Ascending aorta (tissue), 2 donors: ENCODE measurements around the gene CEACAM16. TPM values are rescaled to one million over a fixed set of nuclear protein-coding genes. Genes with fewer than 3 reads are reported as not detected.

Experiments used
- DNase-seq, 2 donors: peaks; one replicate each; pipeline ENCODE4 v3.0.0-alpha.2; 2019; ENCODE audit warnings: low spot score in 2 of 2
- H3K27ac ChIP-seq, 2 donors: fragments of 200-600 bp; sonication (generic); one replicate each; pipeline ENCODE4 v1.5.1; 2016 to 2017; ENCODE audit warnings: mild to moderate bottlenecking in 1 of 2
- H3K27me3 ChIP-seq: fragments of 200-600 bp; sonication (generic); one replicate; pipeline ENCODE4 v1.5.1; 2017
- H3K36me3 ChIP-seq, 2 donors: fragments of 200-600 bp; sonication (generic); one replicate each; pipeline ENCODE4 v1.5.1; 2016
- H3K4me1 ChIP-seq, 2 donors: fragments of 200-600 bp; sonication (generic); one replicate each; pipeline ENCODE4 v1.5.1; 2016 to 2017; ENCODE audit warnings: mild to moderate bottlenecking in 1 of 2
- H3K4me3 ChIP-seq, 2 donors: fragments of 200-600 bp; sonication (generic); one replicate each; pipeline ENCODE4 v1.5.1; 2016 to 2017; ENCODE audit warnings: mild to moderate bottlenecking in 1 of 2
- H3K9me3 ChIP-seq, 2 donors: fragments of 200-600 bp; sonication (generic); one replicate each; pipeline ENCODE4 v1.5.1; 2016
- intact Hi-C: fragments of 100-400 bp; cut with DNase I; formaldehyde crosslinking; loops from one replicate; pipeline ENCODE4 v1.15.1; 2023
- total RNA-seq: library from RNA; depleted of rRNA; stranded (reverse); fragments of >200 nt; gene quantifications from one replicate; pipeline ENCODE4 v1.1.0, GENCODE V29; 2016
- TF ChIP-seq, protein P1 (sequence below), 3 experiments: fragments of 200-600 bp in 2 of 3; fragments of 450-650 bp in 1 of 3; sonication (generic) in 2 of 3; IDR thresholded peaks; one replicate each; pipeline ENCODE4 v1.5.1; 2016 to 2019; ENCODE audit warnings: antibody characterized with exemption in 3 of 3, mild to moderate bottlenecking in 1 of 3, moderate library complexity in 1 of 3

The CEACAM16 gene
- total RNA-seq, 1 donor from 2014 or later: not detected

DNA sequence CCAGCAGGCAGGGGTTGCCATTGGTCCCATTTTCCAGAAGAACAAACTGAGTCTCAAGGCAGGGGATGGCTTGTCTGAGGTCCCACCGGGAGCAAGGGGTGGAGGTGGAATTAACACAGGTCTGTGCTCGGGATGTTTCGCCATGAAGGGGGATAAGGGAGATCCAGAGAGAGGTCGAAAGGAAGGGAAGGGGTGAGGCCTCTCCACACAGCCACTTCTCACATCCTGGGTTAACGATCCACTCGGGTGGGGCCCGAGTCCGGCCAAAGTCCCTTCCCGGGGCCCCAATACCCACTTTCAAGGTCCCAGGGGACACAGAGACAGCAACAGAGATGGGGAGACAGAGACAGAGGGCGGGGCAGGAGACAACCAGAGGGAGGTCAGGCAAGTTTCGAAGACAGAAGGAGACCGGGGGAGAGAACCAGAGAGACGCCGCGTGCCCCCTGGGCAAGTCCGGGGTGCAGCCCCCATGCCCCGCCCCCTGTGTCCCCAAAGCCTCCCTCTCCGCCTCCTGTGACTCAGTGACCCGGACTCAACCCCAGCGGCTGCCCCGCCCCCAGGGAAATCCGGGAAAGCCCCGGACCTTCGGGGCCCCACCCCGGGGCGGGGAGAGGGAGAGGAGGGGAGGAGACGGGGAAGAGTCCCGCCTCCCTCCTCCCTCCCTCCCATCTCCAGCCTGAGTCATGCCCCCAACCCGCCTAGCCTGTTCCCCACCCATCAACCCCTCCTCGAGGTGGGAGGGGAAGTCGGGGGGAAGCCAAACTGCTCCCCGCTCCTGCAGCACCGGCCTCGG lies 48.2 kb downstream of the CEACAM16 start:
- no peaks in the 10 kb centered on the region for H3K9me3 ChIP-seq
- H3K4me1 ChIP-seq: peaks cover 22 to 32% of the 10 kb centered on the region in 2 donors
- peak overlapping the region; percentile 82 to 85 for H3K27ac ChIP-seq
- peak; percentile 89 to 98 for DNase-seq
- peaks cover 0 to 4% of the 10 kb centered on the region in 2 donors for H3K36me3 ChIP-seq
- peak overlapping the region; percentile 75 to 83 for H3K4me3 ChIP-seq
- intact Hi-C loops: loop anchor here (1.0 to 2.0 kb wide), 2 partner anchors 10 to 74 kb away; no protein-coding TSS in a partner anchor
- TF ChIP-seq, protein P1, sequence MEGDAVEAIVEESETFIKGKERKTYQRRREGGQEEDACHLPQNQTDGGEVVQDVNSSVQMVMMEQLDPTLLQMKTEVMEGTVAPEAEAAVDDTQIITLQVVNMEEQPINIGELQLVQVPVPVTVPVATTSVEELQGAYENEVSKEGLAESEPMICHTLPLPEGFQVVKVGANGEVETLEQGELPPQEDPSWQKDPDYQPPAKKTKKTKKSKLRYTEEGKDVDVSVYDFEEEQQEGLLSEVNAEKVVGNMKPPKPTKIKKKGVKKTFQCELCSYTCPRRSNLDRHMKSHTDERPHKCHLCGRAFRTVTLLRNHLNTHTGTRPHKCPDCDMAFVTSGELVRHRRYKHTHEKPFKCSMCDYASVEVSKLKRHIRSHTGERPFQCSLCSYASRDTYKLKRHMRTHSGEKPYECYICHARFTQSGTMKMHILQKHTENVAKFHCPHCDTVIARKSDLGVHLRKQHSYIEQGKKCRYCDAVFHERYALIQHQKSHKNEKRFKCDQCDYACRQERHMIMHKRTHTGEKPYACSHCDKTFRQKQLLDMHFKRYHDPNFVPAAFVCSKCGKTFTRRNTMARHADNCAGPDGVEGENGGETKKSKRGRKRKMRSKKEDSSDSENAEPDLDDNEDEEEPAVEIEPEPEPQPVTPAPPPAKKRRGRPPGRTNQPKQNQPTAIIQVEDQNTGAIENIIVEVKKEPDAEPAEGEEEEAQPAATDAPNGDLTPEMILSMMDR (IDR thresholded peaks at IDR 0.05): no peak
- no peaks in the 10 kb centered on the region for H3K27me3 ChIP-seq

DNA sequence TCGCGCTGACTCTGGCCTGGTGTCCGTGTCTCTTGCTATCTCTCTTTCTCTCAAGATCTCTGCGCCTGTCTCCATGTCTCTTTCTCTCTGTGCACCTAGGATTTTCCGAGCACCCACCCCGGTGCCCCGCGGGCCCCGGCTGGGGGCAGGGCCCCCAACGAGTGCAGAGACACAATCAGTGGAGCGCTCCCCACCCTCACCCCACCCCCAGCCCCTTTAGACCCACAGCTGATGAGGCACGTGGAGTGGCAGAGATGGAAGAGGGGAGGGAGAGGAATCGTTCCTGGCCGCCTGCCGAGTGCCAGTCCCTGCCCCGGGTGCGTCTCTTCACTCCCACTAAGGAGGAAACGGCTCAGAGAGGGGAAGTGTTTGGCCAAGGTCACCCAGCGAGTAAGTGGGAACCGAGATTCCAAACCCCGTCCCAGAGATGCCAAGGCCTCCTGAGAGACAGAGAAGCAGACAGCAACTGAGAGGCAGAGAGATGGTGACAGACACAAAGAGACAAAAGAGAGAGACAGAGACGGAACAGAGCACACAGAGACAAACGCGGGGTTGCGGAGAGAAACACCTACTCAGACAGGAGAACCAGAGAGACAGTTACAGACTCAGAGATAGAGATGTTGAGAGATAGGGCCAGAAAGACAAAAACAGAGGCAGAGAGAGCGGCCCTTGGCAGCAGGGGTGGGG lies 48.9 kb downstream of the CEACAM16 start:
- intact Hi-C loops: loop anchor here (1.0 to 2.0 kb wide), 2 partner anchors 9 to 73 kb away; no protein-coding TSS in a partner anchor
- DNase-seq: peak in 1 of 2 donors; percentile 78
- Histone ChIP-seq H3K4me3 (peak overlapping the region; percentile 75 to 83), H3K27ac (peak overlapping the region; percentile 82 to 85), H3K4me1 (peaks cover 18 to 32% of the 10 kb centered on the region in 2 donors), H3K36me3 (peaks cover 4 to 6% of the 10 kb centered on the region in 2 donors), H3K27me3 (no peaks in the 10 kb centered on the region), H3K9me3 (no peaks in the 10 kb centered on the region)
- TF ChIP-seq, protein P1 (IDR thresholded peaks at IDR 0.05): no peak

DNA sequence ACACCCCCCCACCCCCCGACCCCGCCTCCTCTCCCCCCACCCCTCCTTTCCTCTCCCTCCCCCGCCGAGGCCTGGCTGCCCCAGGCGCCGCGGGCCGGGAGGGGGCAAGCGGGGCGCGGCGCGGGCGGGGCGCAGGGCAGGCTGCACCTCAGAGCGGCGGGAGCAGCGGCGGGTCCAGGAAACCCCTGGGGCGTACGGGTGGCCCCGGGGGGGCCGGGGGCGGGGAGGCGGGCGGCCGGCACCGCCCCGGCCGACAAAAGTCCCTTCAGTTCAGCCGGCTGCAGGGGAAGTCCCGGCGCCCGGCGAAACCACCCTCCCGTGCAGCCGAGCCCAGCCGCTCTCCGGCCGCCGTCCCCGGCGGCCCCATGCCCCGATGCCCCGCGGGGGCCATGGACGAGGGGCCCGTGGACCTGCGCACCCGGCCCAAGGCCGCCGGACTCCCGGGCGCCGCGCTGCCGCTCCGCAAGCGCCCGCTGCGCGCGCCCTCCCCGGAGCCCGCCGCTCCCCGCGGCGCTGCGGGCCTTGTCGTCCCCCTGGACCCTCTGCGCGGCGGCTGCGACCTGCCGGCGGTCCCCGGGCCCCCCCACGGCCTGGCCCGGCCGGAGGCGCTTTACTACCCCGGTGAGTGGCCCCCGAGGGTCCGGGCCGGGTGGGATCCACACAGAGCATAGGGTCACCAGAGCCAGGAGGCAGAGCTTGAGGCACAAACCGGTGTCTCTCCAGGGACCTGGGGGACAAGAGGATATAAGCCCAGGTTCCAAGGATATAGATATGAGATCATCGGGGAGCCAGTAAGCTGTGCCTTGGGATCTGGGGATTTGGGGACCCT lies 49.7 kb downstream of the CEACAM16 start, which contains the start of gene BCL3:
TSS of gene BCL3 (plus strand) at position 283 of the 829 bp plus-strand sequence. CDS start at position 366, 83 bp downstream.
- Histone ChIP-seq H3K27me3 (no peaks in the 10 kb centered on the region), H3K9me3 (no peaks in the 10 kb centered on the region), H3K4me1 (peaks cover 13 to 33% of the 10 kb centered on the region in 2 donors), H3K36me3 (peaks cover 4 to 6% of the 10 kb centered on the region in 2 donors), H3K27ac (peak within 1 kb of the TSS; percentile 82 to 85), H3K4me3 (peak within 1 kb of the TSS; percentile 75 to 83)
- DNase-seq: peak in 1 of 2 donors; percentile 77
- intact Hi-C loops: no loop called here
- TF ChIP-seq, protein P1 (IDR thresholded peaks at IDR 0.05): no peak

DNA sequence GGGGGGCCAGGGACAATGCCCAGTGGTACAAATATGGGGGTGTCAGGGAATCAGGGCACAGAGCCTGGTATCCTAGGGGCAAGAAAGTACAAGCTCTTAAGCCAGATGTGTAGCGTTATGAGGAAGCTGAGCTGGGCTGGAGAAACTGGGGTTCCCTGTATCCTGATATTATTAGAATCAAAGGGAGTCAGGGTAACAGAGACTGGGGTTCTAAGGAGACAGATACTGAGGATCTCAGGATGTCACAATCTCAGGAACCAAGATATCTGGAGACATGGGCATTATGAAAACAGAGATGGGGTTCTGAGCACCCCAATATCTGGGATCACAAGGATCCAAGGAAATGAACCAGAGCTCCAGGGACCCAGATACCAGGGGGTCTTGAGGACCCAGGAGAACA lies 50.3 kb downstream of the CEACAM16 start:
- H3K4me3 ChIP-seq: peak overlapping the region; percentile 75 to 83
- peaks cover 13 to 38% of the 10 kb centered on the region in 2 donors for H3K4me1 ChIP-seq
- TF ChIP-seq, protein P1 (IDR thresholded peaks at IDR 0.05): no peak
- no peak for DNase-seq
- H3K27me3 ChIP-seq: no peaks in the 10 kb centered on the region
- H3K36me3 ChIP-seq: peaks cover 4 to 6% of the 10 kb centered on the region in 2 donors
- intact Hi-C loops: no loop called here
- H3K9me3 ChIP-seq: no peaks in the 10 kb centered on the region
- H3K27ac ChIP-seq: peak overlapping the region; percentile 82 to 85

DNA sequence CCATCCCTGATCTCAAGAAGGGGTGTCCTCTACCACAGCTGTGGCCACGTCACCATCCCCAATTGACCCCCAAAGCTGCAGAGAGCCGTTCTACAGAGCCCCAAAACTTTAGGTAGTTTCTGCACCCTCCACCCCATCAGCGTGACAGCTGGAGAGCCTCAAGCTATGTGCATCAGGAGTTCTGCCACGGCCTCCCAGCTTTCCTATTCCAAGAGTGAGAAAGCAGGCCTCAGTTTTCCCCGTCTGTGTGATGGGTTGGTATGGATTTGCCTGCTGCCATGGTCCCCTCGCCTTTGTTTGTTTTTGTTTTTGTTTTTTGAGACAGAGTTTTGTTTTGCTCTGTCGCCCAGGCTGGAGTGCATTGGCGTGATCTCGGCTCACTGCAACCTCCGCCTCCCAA lies 51.0 kb downstream of the CEACAM16 start:
- Histone ChIP-seq H3K27me3 (no peaks in the 10 kb centered on the region), H3K4me3 (peak overlapping the region; percentile 75 to 83), H3K27ac (peak overlapping the region; percentile 82 to 85), H3K9me3 (no peaks in the 10 kb centered on the region), H3K36me3 (peaks cover 4 to 6% of the 10 kb centered on the region in 2 donors), H3K4me1 (peaks cover 19 to 41% of the 10 kb centered on the region in 2 donors)
- TF ChIP-seq, protein P1 (IDR thresholded peaks at IDR 0.05): no peak
- DNase-seq: no peak
- intact Hi-C loops: no loop called here
